Measurements from ENCODE around the gene LSS.

Gene LSS

GRCh38 chr21:46165098-46165497, 63.5 kb downstream of the LSS start:
- DNase-seq = no peak

- no peak for DNase-seq
Observed at GRCh38 chr21:46163380-46163779, 65.2 kb downstream of the LSS start.

GRCh38 chr21:46161633-46162592, 66.7 kb downstream of the LSS start:
- no peak for DNase-seq

- DNase-seq = no peak
Observed at GRCh38 chr21:46160907-46161632, 67.5 kb downstream of the LSS start.

- no peak for DNase-seq
Observed at GRCh38 chr21:46160657-46160906, 68.0 kb downstream of the LSS start.

GRCh38 chr21:46159841-46160656, 68.5 kb downstream of the LSS start:
- DNase-seq = no peak

- DNase-seq = no peak
Observed at GRCh38 chr21:46159390-46159789, 69.2 kb downstream of the LSS start.

GRCh38 chr21:46158666-46159300, 69.8 kb downstream of the LSS start:
- DNase-seq = no peak

- DNase-seq = no peak
Observed at GRCh38 chr21:46157987-46158451, 70.6 kb downstream of the LSS start.

- DNase-seq = no peak
Observed at GRCh38 chr21:46157396-46157986, 71.1 kb downstream of the LSS start.

- no peak for DNase-seq
Observed at GRCh38 chr21:46156678-46157077, 71.9 kb downstream of the LSS start.

GRCh38 chr21:46156378-46156645, 72.3 kb downstream of the LSS start:
- no peak for DNase-seq

- no peak for DNase-seq
Observed at GRCh38 chr21:46155514-46156377, 72.8 kb downstream of the LSS start, which contains the start of gene FTCD. FTCD (minus strand) TSS chr21:46155579; CDS start chr21:46155523, 56 bp downstream.

- DNase-seq = no peak
Observed at GRCh38 chr21:46154955-46155513, 73.5 kb downstream of the LSS start.

- DNase-seq = no peak
Observed at GRCh38 chr21:46154155-46154954, 74.2 kb downstream of the LSS start.

GRCh38 chr21:46153247-46154154, 75.1 kb downstream of the LSS start:
- DNase-seq = no peak

- no peak for DNase-seq
Observed at GRCh38 chr21:46152927-46153246, 75.7 kb downstream of the LSS start.

GRCh38 chr21:46151989-46152926, 76.3 kb downstream of the LSS start:
- no peak for DNase-seq

Data from kidney glomerular epithelial cell (primary cell).